ENCODE results near the gene TNF.

Gene TNF

DNA sequence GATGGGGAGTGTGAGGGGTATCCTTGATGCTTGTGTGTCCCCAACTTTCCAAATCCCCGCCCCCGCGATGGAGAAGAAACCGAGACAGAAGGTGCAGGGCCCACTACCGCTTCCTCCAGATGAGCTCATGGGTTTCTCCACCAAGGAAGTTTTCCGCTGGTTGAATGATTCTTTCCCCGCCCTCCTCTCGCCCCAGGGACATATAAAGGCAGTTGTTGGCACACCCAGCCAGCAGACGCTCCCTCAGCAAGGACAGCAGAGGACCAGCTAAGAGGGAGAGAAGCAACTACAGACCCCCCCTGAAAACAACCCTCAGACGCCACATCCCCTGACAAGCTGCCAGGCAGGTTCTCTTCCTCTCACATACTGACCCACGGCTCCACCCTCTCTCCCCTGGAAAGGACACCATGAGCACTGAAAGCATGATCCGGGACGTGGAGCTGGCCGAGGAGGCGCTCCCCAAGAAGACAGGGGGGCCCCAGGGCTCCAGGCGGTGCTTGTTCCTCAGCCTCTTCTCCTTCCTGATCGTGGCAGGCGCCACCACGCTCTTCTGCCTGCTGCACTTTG lies at the start of gene TNF:
TSS of gene TNF (plus strand) at position 231 of the 567 bp plus-strand sequence. CDS start at position 408, 177 bp downstream.
- TF ChIP-seq CTCF (IDR thresholded peaks at IDR 0.05; ENCODE audit: low read length, missing control alignments): no peak
- DNase-seq (ENCODE audit: low read depth): no peak
- no peak within 1 kb of the TSS for H3K4me3 ChIP-seq (replicated peaks; ENCODE audit: low read depth, low read length)

- TF ChIP-seq CTCF (IDR thresholded peaks at IDR 0.05; ENCODE audit: low read length, missing control alignments): no peak
- peak; percentile 79 for DNase-seq (ENCODE audit: low read depth)
- H3K4me3 ChIP-seq (replicated peaks; ENCODE audit: low read depth, low read length): no peak overlapping the region
Measured at GRCh38 chr6:31525932-31526591, 49.3 kb upstream of the TNF start.

GRCh38 chr6:31528307-31528777 lies 47.0 kb upstream of the TNF start:
- DNase-seq (ENCODE audit: low read depth): no peak
- no peak overlapping the region for H3K4me3 ChIP-seq (replicated peaks; ENCODE audit: low read depth, low read length)
- TF ChIP-seq CTCF (IDR thresholded peaks at IDR 0.05; ENCODE audit: low read length, missing control alignments): no peak

DNA sequence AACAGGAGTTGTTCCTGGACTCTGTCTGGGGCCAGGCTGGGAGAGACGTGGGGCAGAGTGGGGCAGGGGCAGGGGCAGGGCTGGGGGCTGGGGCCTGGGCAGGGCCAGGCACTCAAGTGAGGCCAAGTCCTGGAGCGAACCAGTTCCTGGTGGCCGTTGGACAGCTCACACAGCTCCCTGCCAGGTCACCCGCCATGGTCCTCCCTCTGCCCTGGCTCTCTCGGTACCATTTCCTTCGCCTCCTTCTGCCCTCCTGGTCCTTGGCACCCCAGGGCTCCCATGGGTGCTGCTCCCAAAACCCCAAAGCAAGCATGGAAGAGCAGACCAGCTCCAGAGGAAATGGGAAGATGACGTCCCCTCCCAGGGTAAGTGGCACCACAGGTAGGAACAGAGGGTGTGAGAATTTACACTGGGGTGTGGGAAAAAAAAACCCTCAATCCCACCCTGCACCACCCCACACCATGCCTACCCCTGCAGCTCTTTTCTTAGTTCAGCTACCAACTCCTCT lies 46.5 kb upstream of the TNF start, which contains the start of gene MCCD1:
TSS of gene MCCD1 (plus strand) at position 142 of the 508 bp plus-strand sequence. CDS start at position 195, 53 bp downstream.
- DNase-seq (ENCODE audit: low read depth): no peak
- TF ChIP-seq CTCF (IDR thresholded peaks at IDR 0.05; ENCODE audit: low read length, missing control alignments): no peak
- H3K4me3 ChIP-seq (replicated peaks; ENCODE audit: low read depth, low read length): no peak within 1 kb of the TSS

- no peak overlapping the region for H3K4me3 ChIP-seq (replicated peaks; ENCODE audit: low read depth, low read length)
- no peak for TF ChIP-seq CTCF (IDR thresholded peaks at IDR 0.05; ENCODE audit: low read length, missing control alignments)
- DNase-seq (ENCODE audit: low read depth): no peak
Measured at GRCh38 chr6:31529329-31530150, 45.8 kb upstream of the TNF start.

DNA sequence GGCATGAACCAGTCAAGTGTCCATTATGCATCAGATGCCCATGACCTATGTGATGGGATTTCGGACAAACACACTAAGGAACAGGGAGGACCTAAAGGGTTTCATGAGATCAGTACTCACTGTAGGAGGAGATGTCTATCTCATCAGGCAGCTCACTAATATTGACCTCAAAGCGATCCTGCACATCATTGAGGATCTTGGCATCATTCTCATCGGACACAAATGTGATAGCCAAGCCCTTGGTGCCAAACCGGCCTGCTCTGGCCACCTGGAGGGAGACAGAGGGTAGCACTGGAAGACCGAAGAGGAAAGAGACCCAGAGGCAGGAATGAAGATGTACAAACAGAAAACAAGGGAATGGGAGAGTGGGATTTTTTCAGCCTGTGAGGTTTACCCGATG lies 44.7 kb upstream of the TNF start:
- no peak for TF ChIP-seq CTCF (IDR thresholded peaks at IDR 0.05; ENCODE audit: low read length, missing control alignments)

More for the DNA sequence above, 44.7 kb upstream of the TNF start:
- no peak for DNase-seq (ENCODE audit: low read depth)
- H3K4me3 ChIP-seq (replicated peaks; ENCODE audit: low read depth, low read length): no peak overlapping the region

Data from fibroblast of pulmonary artery (primary cell).